Inflammatory macrophage (primary cell): ENCODE results near the gene MYH11.
"Not testable (repeated sequence)": the region's sequence is repeated elsewhere in the genome, so short reads cannot be mapped to it uniquely, and the experiment has no call there.

Experiments
- DNase-seq, 2 donors: peaks; one replicate each; pipeline ENCODE4 v3.0.0-alpha.2; 2020 to 2022

The MYH11 gene

DNA sequence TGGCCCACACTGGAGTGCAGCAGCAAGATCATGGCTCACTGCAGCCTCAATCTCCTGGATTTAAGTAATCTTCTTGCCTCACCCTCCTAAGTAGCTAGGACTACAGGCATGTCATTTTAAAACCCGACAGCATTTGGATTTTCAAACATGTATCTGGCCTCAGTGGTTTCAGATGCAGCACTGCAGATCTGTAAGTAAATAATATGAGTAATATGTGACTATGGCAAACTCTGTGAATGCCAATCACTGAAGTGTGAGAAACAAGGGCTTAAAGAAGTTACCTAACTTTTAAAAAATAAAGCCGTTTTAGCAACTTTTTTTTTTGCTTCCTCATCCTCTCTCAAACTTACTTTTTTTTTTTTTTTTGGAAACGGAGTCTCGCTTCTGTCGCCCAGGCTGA is 19.7 kb upstream of the MYH11 start:
- DNase-seq: no peak

DNA sequence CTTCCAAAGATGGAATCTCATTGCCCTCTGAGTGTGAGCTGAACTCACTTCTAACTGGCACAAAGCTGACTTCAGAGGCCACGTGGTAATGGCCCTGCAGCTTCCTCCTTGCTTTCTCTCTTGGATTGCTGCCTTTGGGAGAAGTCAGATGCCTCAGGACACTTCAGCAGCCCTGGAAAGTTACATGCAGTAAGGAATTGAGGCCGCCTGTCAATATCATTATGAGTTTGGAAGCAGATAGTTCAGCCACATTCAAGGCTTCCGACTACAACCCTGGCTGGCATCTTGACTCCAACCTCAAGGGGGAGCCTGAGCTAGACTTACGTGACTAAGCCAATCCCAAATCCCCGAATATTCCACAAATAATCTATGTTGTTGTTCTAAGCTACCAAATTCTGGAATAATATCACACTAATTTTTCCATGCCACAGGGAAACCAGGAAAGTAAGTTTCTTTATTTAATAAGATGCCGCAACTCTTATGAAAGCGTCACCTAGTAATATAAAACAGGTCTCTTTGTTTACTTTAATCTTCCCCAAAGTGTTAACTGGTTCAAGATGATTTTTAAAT is 18.0 kb upstream of the MYH11 start:
- peak; percentile 38 to 56 for DNase-seq

- no peak for DNase-seq
These were observed 16.9 kb upstream of the MYH11 start for GRCh38 chr16:15873737-15874136.

DNA sequence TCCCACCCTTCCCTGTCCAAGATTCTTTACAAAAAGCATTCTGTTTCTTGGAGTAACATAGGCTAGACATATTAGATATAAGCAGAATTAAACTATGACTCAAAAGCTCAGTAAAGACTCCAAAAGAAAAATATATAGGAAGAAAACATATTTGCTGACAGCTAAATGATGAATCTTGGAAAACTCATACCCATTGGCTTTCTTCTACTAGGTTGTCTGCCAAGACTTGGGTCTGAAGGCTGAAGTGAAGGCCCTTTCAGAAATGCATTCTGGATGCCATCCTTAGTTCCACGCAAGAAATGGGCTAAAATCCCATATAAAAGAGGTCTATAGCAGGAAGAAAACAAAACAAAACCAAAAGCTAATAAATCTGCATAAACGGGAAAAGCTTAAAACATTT is 16.5 kb upstream of the MYH11 start:
- DNase-seq: no peak

DNA sequence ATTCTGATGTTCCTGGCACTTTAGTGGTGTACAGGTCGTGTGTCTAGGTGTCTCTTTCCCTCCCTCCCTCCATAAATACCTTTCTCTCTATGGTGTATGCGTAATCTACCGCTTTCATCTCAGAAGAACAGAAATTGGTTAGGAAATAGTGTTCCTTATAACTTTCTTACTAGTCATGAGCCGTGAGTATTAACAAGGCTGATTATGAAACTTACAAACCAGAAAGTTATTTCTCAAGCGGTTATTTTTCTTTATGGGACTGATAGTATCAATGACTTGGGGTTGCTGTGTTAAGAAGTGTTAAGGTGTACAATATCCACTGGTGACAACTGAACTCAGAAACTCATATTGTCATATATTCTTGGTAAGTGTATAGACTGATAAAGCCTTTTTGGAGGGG is 13.2 kb upstream of the MYH11 start:
- no peak for DNase-seq

DNA sequence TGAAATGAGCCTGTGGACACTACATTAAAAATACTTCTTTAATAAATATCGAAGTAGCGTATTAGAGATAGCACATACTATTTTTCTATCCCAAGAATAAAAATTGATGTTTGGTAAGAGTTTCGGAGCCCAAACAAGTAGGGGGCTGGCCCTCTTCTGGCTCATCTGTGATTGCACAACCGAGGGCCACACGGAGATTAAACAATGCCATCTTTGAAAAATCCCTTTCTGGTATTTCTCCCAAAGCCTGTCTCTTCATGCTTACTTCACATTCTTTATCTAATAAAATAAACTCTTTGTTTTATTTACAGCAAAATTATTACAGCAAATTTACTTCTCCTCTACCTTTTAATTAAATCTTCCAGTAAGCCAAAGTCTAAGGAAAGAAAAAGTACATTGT is 9.6 kb upstream of the MYH11 start:
- no peak for DNase-seq

- no peak for DNase-seq
These were observed 8.9 kb upstream of the MYH11 start for GRCh38 chr16:15865742-15866141.

DNA sequence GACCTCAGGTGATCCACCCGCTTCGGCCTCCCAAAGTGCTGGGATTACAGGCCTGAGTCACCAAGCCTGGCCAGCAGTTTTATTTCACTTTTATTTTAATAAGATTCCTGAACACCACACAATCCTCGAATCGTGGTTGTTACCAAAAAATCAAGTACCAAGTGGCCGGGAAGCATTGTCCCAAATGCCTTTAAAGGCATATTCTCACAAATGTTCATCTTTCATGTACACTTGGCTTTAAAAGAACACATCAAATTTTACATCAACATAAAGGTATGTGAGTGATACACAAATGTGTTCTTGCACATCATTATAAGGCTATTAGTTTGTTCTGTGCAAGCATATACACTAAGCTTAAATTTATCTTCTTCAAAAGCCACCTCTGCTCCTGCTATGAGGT is 8.1 kb upstream of the MYH11 start:
- no peak for DNase-seq

GRCh38 chr16:15861996-15862395 is 5.2 kb upstream of the MYH11 start:
- no peak for DNase-seq

DNA sequence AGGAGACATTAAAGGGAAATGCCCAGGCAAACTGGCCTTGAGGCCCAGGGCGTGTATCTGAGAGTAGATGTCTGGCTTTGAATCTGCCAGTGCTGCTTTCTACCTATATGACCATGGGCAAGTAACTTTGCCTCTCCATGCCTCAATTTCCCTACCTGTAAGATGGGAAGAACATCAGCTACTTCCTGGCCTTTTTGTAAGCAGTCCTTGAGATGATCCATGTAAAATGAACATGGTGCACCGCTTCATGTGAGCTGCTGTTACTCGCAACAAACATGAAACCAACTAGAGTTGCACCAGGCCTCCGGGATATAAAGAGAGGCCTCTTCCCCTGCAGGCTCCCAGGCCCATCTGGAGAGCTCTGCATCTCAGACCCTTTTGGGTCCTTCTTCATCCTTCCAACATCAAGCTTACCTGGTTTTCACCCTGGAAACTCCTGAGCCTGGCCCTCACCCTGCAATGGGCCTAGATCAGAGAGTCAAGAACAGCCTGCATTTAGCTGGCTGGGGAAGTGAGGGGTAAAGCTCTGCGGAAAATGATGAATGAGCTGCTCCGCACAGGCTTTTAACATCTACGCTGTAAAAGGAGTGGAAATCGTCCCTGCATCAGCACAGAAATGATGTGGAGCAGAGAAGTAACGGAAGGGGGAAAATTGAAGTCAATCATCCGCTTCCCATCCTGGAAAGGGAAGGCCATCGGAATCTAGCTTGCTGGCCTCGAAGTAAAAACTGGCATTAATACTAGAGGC is 2.3 kb upstream of the MYH11 start:
- no peak for DNase-seq

- DNase-seq: peak; percentile 9 to 20
These were observed 1.1 kb upstream of the MYH11 start for GRCh38 chr16:15857724-15858560.

GRCh38 chr16:15856182-15856581 is 646 bp downstream of the MYH11 start:
- no peak for DNase-seq

GRCh38 chr16:15855704-15856003 is 1.2 kb downstream of the MYH11 start:
- no peak for DNase-seq

DNA sequence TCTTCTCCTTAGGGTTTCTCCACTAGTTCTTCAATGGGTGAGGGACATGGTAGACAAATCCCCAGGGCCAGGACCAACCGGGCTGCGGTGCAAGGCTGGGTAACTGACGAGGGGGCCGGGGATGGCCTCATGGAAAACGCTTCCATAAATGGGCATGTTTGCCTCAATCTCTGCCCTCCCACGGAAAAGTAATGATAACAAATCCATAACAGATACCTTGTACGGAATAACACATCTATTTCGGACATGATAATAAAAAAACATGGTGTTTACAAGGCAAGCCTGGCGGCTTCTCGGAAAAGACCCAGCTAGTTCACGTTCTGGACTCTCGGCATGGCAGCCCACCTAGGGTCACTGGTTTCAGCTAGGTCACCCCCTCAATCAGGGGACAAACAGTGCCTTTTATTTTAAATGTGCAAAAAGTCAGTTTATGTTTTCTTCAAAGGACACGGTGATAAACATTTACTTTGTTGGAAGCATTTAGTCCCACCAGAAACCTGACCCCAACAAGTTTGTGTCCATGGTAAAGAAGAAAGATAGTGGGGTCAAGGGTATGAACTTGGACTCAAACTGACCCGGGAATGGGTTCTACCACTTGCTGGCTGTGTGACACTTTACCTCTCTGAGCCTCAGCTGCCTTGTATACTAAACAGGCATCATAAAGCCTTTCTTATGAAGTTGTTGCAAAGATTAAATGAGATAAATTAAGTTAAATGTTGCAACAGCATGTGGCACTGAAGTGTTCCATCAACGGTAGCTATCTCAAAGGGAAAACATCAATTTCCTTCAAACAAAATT is 1.7 kb downstream of the MYH11 start:
- DNase-seq: no peak

- DNase-seq: no peak
These were observed 2.8 kb downstream of the MYH11 start for GRCh38 chr16:15854061-15854460.

GRCh38 chr16:15853021-15853420 is 3.8 kb downstream of the MYH11 start:
- DNase-seq: no peak

GRCh38 chr16:15850555-15850954 is 6.3 kb downstream of the MYH11 start:
- not testable (repeated sequence) for DNase-seq

GRCh38 chr16:15849209-15849981 is 7.4 kb downstream of the MYH11 start:
- no peak for DNase-seq

GRCh38 chr16:15847611-15848175 is 9.1 kb downstream of the MYH11 start:
- DNase-seq: no peak

GRCh38 chr16:15846510-15846909 is 10.3 kb downstream of the MYH11 start:
- DNase-seq: no peak

GRCh38 chr16:15843635-15844279 is 13.1 kb downstream of the MYH11 start:
- DNase-seq: no peak
